T-helper 9 cell (primary cell): ENCODE measurements around the gene ASTN1.

Experiments
- DNase-seq: peaks from one replicate; pipeline ENCODE4 v3.0.0-alpha.2; 2020

The ASTN1 gene

GRCh38 chr1:176919386-176920378 is 244.8 kb downstream of the ASTN1 start:
- no peak for DNase-seq

GRCh38 chr1:176905648-176906047 is 258.9 kb downstream of the ASTN1 start:
- DNase-seq, result no peak

GRCh38 chr1:176904057-176904751 is 260.3 kb downstream of the ASTN1 start:
- DNase-seq, result no peak

- DNase-seq, result no peak
These were observed 261.0 kb downstream of the ASTN1 start for GRCh38 chr1:176903474-176903873.

GRCh38 chr1:176899321-176899720 is 265.2 kb downstream of the ASTN1 start:
- DNase-seq, result no peak

- DNase-seq, result no peak
These were observed 266.9 kb downstream of the ASTN1 start for GRCh38 chr1:176897350-176898236.

- DNase-seq, result no peak
These were observed 268.3 kb downstream of the ASTN1 start for GRCh38 chr1:176896216-176896615.

- DNase-seq, result no peak
These were observed 270.1 kb downstream of the ASTN1 start for GRCh38 chr1:176894450-176894849.

GRCh38 chr1:176893625-176894352 is 270.7 kb downstream of the ASTN1 start:
- DNase-seq, result no peak

GRCh38 chr1:176888471-176889032 is 276.0 kb downstream of the ASTN1 start:
- DNase-seq, result no peak

GRCh38 chr1:176885751-176886150 is 278.8 kb downstream of the ASTN1 start:
- DNase-seq, result no peak

- no peak for DNase-seq
These were observed 279.2 kb downstream of the ASTN1 start for GRCh38 chr1:176885341-176885740.

GRCh38 chr1:176884911-176885310 is 279.6 kb downstream of the ASTN1 start:
- no peak for DNase-seq

- DNase-seq, result no peak
These were observed 280.2 kb downstream of the ASTN1 start for GRCh38 chr1:176884286-176884685.

GRCh38 chr1:176880955-176881595 is 283.4 kb downstream of the ASTN1 start:
- peak; percentile 11 for DNase-seq

GRCh38 chr1:176879784-176880620 is 284.5 kb downstream of the ASTN1 start:
- no peak for DNase-seq

GRCh38 chr1:176878750-176879536 is 285.6 kb downstream of the ASTN1 start:
- DNase-seq, result no peak

- no peak for DNase-seq
These were observed 287.0 kb downstream of the ASTN1 start for GRCh38 chr1:176877557-176877956.

- DNase-seq, result no peak
These were observed 287.5 kb downstream of the ASTN1 start for GRCh38 chr1:176876966-176877515.
